ENCODE results near the gene SOCS1.
"Not testable (repeated sequence)": the region's sequence is repeated elsewhere in the genome, so short reads cannot be mapped to it uniquely, and the experiment has no call there.

The SOCS1 gene

DNA sequence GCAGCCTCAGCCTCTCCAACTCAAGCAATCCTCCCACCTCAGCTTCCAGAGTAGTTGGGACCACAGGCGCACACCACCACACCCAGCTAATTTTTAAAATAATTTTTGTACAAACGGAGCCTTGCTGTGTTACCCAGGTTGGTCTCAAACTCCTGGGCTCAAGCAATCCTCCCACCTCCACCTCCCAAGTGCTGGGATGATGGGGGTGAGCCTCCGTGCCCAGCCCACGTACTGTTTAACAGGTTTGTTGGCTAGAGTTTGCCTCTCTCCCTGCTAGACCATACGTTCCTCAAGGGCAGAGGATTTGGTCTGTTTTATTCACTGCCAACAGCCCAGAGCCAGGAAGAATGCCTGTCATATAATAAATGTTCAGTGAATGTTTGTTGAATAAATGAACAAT is 26.6 kb downstream of the SOCS1 start:
- DNase-seq (ENCODE audit: low read depth in 2 of 2, low spot score in 1 of 2): no peak

DNA sequence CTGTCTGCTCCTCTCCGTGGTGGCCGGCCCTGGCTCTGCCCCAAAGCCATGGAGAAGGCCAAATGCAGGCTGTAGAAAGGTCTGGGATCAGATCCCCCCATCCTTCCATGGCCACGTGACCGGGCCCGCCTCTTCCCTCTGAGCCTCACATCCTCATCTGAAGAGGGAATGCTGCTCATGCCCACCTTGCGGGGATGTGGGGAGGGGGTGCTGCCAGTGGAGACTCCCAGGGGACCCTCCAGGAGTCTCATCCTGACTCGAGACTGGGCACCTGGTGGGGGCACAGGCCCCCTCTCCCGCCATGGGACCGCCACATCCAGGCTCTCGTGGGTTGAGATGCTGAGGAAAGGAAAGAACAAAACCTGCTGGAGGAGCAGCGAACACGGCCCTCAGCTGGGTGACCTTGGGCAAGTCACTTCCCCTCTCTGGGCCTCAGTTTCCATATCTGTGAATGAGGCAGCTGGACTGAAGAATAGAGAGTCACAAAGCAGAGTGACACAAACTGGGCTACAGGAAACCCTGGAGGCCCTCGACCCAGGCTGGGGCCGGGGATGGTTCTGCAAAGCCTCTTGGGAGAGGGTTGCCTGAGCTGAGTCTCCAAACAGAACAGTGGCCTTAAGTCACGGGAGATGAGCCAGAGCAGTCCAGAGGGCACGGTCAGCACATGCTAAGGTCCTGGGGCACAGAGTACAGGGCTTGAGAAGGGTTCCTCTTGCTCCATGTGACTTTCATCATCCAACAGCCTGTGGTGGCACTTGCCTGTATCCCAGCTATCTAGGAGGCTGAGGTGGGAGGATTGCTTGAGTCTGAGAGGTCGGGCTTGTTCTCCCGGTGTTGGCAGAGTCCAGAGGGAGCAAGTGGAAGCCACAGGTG is 30.1 kb downstream of the SOCS1 start:
- DNase-seq (ENCODE audit: low read depth in 2 of 2, low spot score in 1 of 2): no peak

DNA sequence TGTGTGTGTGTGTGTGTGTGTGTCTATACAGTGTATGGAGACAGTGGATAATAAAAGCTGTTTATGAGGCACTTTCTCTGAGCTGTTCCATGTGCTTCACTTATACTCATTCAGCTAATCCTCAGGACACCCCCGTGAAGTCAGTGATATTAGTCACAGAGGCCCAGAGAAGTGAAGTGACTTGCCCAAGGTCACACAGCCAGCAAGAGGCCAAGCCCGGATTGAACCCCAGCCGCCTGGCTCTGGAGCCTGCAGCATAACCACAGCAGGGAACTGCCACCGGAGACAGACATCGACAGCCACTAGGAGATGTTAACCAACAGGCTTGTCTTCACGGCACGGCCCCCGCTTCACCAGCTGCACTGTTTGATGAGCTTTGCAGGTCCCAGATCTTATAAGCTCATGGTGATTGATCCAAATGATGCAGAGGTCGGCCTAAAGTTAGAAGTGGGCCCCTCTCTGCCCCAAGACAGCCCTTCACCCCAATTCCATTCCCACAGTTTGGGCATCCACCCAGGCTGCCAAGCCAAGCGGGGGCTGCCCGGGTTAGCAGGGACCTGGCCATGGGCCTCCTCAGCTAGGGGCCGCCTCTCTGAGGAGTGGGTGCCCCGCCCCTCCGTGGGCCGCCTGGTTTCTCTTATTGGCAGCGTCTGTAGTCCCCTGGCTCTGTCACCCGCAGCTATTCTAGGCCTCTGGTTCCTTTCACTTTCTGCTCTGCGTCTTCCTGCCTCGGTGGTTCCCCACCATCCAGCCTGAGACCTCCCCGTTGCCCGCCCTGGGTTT is 30.9 kb downstream of the SOCS1 start:
- DNase-seq (ENCODE audit: low read depth in 2 of 2, low spot score in 1 of 2): peak; percentile 28 to 55

DNA sequence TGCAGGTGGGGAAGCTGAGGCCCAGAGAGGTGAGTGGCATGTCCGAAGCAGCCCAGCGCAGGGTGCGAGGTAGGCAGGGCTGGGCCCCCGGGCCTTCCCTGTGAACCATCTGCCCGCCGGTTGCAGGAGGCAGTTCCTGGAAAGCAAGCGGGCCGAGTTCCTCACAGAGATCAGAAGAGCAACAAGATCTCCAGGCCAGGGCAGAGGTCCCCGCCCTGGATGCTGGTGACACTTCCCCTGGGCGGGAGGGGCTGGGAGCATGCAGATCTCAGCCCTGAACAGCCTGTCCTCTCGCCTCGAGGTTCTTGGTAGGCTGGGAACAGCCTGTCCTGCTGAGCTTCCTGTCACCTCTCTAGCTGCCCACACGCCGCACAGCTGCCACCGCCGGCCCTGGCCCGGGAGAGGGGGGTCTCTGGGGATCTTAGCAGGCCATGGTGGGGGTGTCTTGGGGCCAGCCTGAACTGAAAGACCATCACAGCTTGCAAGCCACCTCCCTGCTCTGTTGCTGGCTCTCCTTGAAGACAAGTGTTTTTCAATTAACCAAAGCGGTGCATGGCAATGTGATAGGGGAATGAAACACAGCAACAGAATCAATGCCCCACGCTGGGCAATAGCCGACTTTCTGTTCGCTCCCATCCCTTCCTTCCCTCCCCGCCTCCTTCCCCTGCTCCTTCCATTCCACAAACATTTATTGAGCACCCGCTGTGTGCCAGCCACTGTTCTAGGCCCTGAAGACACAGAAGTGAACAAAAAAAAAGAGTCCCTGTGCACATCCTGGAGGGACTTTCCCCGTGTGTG is 31.7 kb downstream of the SOCS1 start:
- peak; percentile 28 to 31 for DNase-seq (ENCODE audit: low read depth in 2 of 2, low spot score in 1 of 2)

DNA sequence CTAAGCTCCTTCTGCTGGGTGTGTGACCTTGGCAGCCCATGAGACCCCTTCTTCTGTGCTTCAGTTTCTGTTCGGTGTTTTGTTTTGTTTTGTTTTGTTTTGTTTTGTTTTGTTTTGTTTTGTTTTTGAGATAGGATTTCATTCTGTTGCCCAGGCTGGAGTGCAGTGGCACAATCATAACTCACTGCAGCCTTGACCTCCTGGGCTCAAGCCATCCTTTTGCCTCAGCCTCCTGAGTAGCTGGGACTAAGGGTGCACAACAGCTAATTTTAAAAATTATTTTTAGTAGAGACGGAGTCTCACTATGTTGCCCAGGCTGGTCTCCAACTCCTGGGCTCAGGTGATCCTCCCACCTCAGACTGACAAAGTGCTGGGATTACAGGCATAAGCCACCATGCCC is 35.5 kb downstream of the SOCS1 start:
- not testable (repeated sequence) for DNase-seq (ENCODE audit: low read depth in 2 of 2, low spot score in 1 of 2)

DNA sequence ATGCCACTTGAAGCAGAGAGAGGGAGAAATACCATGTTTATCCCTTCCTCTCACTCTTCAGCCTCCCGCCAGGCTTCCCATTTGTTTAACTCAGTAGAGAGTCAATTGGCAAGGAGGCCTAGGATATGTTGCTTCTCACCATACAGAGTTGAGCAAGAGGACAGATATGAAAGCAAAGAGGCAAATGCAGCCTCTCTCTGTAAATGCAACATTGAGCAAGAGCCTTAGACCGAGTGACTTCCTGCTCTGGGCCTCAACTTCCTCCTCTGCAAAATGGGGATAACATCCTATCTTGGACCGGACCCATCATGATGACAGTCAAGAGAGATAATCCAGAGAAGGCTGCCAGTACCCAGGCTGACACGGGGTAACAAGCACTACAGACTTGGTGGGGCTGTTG is 36.8 kb downstream of the SOCS1 start:
- no peak for DNase-seq (ENCODE audit: low read depth in 2 of 2, low spot score in 1 of 2)

DNA sequence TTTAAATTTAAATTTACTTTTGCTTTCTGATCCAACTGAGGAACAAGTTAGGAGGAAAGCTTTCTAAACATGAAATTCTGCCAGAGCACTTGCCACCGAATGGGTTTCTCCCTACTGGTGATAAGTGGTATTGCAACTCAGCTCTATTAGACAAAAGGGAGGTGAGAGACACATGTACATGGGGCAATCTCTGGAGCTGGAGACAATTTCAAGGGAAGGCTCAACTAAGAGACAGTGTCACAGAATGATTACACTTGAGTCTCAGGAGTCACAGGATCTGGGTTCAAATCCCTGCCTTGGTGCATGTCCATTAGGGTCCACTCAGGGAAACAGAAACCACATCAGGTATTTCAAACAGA is 37.4 kb downstream of the SOCS1 start:
- no peak for DNase-seq (ENCODE audit: low read depth in 2 of 2, low spot score in 1 of 2)

DNA sequence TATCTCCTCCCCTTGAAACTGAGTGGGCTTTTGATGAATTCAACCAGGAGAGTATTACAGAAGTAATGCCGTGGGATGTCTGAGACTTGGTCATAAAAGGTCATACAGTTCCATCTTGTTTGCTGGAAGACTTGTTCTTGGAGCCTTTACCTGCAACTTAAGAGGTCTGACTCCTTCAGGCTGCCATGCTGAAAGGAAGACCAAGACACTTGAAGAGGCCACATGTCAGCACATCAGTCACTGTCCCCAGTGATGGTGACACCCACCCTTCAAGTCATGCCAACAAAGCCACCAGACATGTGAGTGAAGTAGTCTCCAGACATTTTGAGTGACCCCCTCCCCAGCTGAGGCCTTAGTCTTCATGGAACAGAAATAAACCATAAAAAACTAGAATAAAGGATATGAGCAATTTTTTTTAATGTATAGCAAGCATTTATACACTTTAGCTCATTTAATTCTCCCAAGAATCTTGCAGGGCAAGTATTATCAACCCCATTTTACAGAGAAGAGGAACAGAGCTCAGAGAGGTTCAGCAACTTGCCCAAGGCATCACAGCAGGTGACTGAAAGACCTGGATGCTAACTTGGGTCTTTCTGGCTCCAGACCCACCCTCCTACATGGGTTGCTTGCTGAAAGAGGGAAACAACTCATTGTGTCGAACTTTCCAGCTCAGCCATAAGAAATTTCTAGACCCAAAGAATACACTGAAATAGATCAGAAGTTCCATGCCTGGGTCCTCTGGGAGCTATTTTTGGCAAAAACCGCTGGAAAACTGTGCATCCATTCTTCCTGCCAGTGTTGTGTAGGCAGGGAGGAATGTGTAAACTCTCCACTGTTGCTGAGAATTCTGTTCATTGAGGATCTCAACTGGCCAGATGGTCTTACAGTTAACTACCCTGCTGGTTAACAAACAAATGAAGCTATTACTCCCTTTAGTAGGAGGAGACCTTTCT is 38.1 kb downstream of the SOCS1 start:
- DNase-seq (ENCODE audit: low read depth in 2 of 2, low spot score in 1 of 2): no peak

DNA sequence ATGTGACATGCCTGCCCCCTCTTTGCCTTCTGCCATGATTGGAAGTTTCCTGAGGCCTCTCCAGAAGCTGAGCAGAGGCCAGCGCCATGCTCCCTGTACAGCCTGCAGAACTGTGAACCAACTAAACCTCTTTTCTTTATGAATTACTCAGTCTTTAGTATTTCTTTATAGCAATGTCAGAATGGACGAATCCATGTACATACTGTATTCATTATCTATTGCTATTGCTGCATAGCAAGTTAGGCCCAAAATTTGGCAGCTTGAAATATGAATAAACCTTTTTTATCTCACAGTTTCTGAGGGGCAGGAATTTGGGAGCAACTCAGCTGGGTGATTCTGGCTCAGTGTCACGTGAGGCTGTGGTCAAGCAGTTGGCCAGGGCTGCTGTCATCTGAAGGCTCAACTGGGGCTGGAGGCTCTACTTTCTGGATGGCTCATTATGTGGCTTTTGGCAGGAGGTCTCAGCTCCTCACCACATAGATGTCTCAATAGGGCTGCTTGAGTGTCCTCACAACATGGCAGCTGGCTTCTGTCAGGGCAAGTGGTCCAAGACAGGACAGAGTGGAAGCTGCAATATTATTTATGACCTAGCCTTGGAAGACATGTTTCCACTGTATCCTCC is 40.0 kb downstream of the SOCS1 start:
- DNase-seq (ENCODE audit: low read depth in 2 of 2, low spot score in 1 of 2): no peak

DNA sequence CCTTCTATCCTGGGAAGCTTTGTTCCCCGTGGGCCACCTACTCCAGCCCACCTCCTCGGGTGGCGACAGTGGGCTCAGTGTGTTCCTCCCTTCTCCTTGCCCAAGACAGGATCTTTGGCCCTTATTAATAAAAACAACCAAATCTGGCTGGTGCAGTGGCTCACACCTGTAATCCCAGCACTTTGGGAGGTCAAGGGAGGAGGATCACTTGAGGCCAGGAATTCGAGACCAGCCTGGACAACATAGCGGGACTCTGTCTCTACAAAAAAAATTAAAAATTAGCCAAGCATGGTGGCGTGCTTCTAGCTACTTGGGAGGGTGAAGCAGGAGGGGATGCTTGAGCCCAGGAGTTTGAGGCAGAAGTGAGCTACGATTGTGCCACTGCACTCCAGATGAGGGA is 42.2 kb downstream of the SOCS1 start:
- no peak for DNase-seq (ENCODE audit: low read depth in 2 of 2, low spot score in 1 of 2)

DNA sequence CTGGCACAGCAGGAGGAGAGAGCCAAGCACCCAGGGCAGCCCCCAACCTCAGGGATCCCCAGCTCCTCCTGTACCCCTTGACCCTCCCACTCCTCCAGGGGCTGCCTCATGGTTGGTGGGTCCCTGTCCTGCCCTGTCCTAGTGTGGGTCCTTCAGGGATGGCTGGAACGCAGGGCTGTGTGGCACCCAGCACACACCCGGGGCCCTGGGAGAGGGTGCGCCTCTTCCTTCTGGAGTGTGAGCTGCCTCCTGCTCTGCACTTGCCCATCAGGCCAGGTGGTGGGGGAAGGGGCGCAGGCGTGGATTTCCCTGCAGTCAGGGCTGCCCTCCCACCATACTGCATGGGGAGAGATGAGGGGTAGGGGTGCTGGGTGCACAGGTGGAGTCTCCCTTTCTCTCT is 42.6 kb downstream of the SOCS1 start:
- DNase-seq (ENCODE audit: low read depth in 2 of 2, low spot score in 1 of 2): no peak

DNA sequence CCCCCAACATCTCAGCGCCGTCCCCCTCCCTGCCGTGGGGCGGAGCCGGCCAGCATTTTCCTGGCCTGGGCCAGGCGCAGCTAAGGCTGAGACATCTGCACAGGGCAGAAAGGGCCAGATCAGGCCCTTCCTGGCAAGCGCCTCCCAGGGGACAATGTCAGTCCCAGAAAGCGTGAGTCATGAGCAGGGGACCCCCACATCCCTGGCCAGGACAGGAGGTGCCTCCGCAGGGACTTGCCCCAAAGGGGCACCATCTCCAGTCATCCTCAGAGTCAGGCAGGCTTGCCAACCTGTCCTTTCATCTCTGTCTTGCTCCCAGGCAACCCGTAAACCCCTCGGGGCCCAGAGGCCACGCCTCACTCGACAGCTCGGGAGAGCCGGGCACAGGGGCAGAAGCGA is 43.2 kb downstream of the SOCS1 start:
- DNase-seq (ENCODE audit: low read depth in 2 of 2, low spot score in 1 of 2): no peak

DNA sequence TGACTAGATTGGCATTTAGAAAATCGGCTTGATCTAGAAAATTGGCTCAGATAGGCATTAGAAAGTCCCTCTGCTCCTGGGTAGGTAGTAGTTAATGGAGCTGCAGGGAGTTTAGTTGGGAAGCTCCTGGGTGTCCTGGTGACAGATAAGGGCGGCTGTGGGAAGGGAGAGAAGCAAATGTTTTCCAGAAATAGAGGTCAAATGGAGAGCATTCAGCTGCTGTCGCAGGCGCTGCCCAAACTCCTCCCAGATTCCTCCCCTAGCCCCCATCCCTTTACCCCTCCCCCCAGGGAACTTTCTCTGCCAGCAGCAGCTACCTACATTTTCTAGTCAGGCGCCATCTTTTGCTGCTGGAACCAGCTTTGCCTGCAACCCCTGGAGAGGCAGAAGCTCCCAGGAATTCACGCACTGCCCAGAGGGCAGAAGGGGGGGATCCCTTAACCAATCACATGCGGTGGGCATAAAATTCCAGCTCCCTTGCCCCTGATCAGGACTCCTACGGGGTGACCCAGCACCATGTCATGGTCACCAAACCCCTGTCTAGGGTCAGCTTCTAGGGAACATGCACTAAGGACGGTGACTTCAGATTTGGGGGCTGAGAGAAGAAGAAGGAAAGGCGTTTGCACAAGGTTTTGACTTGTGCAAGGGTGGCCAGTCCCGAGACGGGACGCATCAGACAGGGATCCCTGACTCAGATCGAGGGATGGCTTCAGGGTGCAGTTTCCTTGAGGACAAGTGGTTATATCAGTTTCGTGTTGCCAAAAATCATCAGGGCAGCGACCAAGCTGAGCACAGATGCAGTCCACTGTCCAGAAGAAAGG is 43.8 kb downstream of the SOCS1 start:
- DNase-seq (ENCODE audit: low read depth in 2 of 2, low spot score in 1 of 2): no peak

DNA sequence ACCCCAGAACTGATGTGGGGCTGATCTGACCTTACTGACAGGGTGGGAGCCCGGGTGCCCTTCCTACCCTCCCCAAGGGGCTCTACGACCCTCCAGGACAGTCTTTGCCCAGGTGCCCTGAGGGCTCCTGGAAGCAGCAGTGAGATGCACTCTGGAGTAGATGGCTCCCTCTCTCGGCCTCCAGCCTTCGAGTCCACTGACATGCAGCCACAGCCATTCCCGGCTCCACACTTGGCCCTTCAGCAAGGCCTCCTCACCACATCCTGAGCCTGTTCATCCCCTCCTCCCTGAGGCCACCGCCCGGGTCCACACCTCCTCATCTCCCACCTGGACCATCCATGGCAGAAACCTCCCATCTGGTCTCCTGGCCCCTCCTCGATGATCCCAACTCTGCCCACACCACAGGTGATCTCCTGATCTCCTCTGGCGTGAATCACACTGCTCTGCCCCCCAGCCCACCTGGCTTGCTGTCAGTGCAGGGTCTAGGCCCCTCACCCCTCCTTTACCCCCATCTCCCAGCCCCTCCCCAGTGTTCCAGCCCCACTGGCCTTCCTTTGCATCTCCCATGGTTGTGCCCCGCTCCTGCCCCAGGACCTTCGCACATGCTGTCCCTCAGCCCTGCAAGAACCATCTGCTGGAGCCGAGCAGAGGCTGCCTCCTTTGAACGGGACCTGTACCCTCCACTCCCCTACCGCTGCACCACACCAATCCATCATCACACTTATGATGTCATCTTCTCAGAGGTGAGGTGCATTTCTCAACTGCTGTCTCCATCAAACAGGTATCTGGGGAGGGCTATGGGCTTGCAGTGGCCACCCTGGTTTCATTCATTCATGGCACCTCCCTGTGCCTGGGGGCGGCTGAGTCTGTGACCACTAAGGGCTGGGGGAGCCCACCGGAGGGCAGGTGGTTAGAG is 44.7 kb downstream of the SOCS1 start:
- no peak for DNase-seq (ENCODE audit: low read depth in 2 of 2, low spot score in 1 of 2)

DNA sequence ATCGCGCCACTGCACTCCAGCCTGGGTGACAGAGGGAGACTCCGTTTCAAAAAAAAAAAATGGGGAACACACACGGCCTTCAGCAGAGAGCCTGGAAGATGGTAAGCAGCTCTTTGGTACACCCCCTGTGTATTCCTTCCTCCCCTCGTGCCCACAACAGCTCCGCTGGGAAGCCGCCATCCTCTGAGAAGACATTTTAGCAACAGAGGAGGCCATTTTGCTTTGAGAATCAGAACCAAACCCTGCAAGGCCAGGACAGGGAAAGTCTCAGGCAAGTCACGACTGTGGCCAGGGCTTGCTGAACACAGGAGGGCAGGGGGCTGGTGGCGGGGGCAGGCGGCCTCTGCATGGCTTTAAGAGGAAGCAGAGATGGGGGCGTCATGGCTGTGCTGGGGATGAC is 45.7 kb downstream of the SOCS1 start:
- no peak for DNase-seq (ENCODE audit: low read depth in 2 of 2, low spot score in 1 of 2)

DNA sequence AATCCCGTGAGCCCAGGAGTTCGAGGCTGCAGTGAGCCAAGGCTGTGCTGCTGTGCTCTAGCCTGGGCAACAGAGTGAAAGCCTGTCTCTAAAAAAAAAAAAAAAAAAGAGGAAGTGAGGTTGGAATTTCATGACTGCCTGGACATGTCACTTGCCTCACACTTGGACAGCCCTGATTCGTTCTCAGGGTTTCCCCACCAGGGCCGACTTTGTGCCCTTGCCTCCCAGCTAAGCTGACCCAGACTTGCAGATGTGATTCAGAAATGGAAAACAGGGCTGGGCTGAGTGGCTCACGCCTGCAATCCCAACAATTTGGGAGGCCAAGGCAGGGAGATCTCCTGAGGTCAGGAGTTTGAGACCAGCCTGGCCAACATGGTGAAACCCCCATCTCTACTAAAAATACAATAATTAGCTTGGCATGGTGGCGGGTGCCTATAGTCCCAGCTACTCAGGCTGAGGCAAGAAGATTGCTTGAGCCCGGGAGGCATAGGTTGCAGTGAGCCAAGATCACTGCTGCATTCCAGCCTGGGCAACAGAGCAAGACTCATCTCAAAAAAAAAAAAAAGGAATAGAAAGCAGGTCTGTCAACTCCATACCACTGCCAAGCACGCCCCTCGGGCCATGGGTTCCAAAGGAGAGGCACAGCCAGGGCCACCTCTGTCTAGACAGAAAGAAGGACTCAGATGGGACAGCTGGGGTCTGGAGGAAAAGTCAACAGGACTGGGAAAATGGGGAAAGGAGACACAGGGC is 46.9 kb downstream of the SOCS1 start:
- no peak for DNase-seq (ENCODE audit: low read depth in 2 of 2, low spot score in 1 of 2)

DNA sequence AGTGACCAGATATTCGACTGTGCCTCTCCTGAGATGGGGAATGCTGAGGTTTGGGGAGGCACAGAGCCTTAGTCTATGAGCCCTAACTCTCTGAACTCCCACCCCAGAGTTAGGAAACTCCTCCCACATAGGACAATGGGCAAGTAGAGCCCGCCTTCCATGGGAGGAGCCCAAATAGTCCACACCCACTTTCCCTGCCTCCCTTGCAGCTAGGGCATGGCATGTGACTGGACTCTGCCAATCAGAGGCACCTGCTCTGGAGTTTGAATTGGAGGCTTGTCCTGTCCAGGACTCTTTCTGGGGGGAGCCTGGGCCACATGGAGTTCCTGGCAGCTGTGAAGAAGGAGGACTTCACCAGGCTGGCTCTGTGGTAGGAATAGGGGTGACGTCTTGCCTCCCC is 48.4 kb downstream of the SOCS1 start:
- DNase-seq (ENCODE audit: low read depth in 2 of 2, low spot score in 1 of 2): no peak

Data from stimulated activated CD8-positive, alpha-beta memory T cell treated with anti-CD3 and anti-CD28 coated beads, Interleukin-4, amount 100 ng/mL, for 1 hour (primary cell).